ENCODE results near the gene SQOR. TPM values are rescaled to one million over a fixed set of nuclear protein-coding genes. Genes with fewer than 3 reads are reported as not detected.

SQOR gene
- total and polyA plus RNA-seq, 2 of the 4 experiments (the other 2 are of a cell fraction), result 22.1 to 40.3 TPM

GRCh38 chr15:45645026-45645980 is 10.5 kb downstream of the SQOR start:
- Histone ChIP-seq H4K91ac (ENCODE audit: insufficient read depth, low read depth, low read length) (peak overlapping the region; percentile 89), H3K4me2 (ENCODE audit: low read depth, low read length) (peak overlapping the region; percentile 48), H3K14ac (replicated peaks; ENCODE audit: low read depth, low read length) (peak overlapping the region; percentile 86), H4K5ac (ENCODE audit: low read depth, low read length) (peak overlapping the region; percentile 51), H2BK15ac (ENCODE audit: low read depth, low read length) (peak overlapping the region; percentile 98), H3K4ac (ENCODE audit: low read depth, low read length) (peak overlapping the region; percentile 89), H4K20me1 (ENCODE audit: insufficient read depth, low read length) (peaks cover 8% of the 10 kb centered on the region; the same call in 1 of the 2 replicates), H3K36me3 (ENCODE audit: control insufficient read depth, insufficient read depth, low read length) (no peaks in the 10 kb centered on the region; the same call in none of the 2 replicates), H3K27ac (ENCODE audit: insufficient read depth, low read length) (peak overlapping the region; percentile 74), H4K8ac (ENCODE audit: low read depth in 2 of 2, low read length in 2 of 2) (peak overlapping the region; percentile 58 to 75; a peak in 3 of 4 replicates), H3K18ac (ENCODE audit: low read depth, low read length) (peak overlapping the region; percentile 85), H3K23ac (ENCODE audit: low read depth, low read length) (peak overlapping the region; percentile 25; the same call in 1 of the 2 replicates), H3K27me3 (ENCODE audit: control insufficient read depth, insufficient read depth, low read length) (no peaks in the 10 kb centered on the region), H2AFZ (replicated peaks; ENCODE audit: low read length, poor library complexity) (peak overlapping the region; percentile 38), H2AK5ac (ENCODE audit: low read depth, low read length) (peak overlapping the region; percentile 93), H3K4me3 (ENCODE audit: insufficient read depth, low read depth, low read length) (no peak overlapping the region), H2BK120ac (ENCODE audit: low read depth, low read length) (peak overlapping the region; percentile 88), H2BK5ac (ENCODE audit: low read depth, low read length, poor library complexity, severe bottlenecking) (peak overlapping the region; percentile 84), H2AK9ac (replicated peaks; ENCODE audit: low read depth, low read length, poor library complexity) (no peak overlapping the region), H2BK20ac (ENCODE audit: low read depth, low read length) (peak overlapping the region; percentile 86), H3K9ac (ENCODE audit: low read depth, low read length) (no peak overlapping the region), H3K9me1 (ENCODE audit: insufficient read depth, low read length) (peaks cover 23% of the 10 kb centered on the region), H3K9me3 (ENCODE audit: control insufficient read depth, insufficient read depth, low read length) (no peaks in the 10 kb centered on the region), H3K56ac (ENCODE audit: extremely low read depth, insufficient read depth, low read length) (0 out of 2 replicates have a peak overlapping the region, but pooled peaks have one; percentile 12), H3K79me1 (ENCODE audit: low read depth in 1 of 2, low read length in 2 of 2) (peaks cover 5 to 26% of the 10 kb centered on the region in 2 experiments; a peak in 2 of 4 replicates), H3K4me1 (ENCODE audit: control insufficient read depth, insufficient read depth, low read length) (peaks cover 22% of the 10 kb centered on the region)
- WGBS, 2 experiments (ENCODE audit: extremely low coverage in 2 of 2, insufficient read length in 1 of 2), result 97% methylated on average over 4 of the region's 9 CpGs; no CpG with 5 or more reads in 1 of the 2 experiments
- dilution Hi-C loops (cut with HindIII; ENCODE audit: low sequenced_read_pairs, unreplicated experiment), result no loop called here
- in situ Hi-C loops (cut with MboI; ENCODE audit: low sequenced_read_pairs), result no loop called here
- peak; percentile 86 for DNase-seq
- intact Hi-C loops (cut with micrococcal nuclease), result no loop called here
- TF ChIP-seq CEBPB (IDR thresholded peaks at IDR 0.05; ENCODE audit: low read depth, low read length), result peak; percentile 92
- no peak for TF ChIP-seq SMC3 (IDR thresholded peaks at IDR 0.05; ENCODE audit: low read depth, low read length)
- ChIA-PET POLR2A (ENCODE audit: unreplicated experiment) (no interaction called here), CTCF (interaction anchor here (1.2 kb wide), 1 partner anchor 24 kb away, joined by 3 read pairs; no protein-coding TSS in a partner anchor)
- ATAC-seq (ENCODE audit: low read depth), result peak; percentile 27
- BruUV-seq (replicated peaks), result no TSS peak

All from IMR-90 (cell line).